NOMO-1 (cell line): ENCODE results near the gene USHBP1.

Source experiments
- DNase-seq, 2 experiments: peaks; one replicate each; lab custom pipeline; 2025; ENCODE audit not compliant: unreplicated experiment in 2 of 2; lab: John Stamatoyannopoulos, UW

The USHBP1 gene, protein sequence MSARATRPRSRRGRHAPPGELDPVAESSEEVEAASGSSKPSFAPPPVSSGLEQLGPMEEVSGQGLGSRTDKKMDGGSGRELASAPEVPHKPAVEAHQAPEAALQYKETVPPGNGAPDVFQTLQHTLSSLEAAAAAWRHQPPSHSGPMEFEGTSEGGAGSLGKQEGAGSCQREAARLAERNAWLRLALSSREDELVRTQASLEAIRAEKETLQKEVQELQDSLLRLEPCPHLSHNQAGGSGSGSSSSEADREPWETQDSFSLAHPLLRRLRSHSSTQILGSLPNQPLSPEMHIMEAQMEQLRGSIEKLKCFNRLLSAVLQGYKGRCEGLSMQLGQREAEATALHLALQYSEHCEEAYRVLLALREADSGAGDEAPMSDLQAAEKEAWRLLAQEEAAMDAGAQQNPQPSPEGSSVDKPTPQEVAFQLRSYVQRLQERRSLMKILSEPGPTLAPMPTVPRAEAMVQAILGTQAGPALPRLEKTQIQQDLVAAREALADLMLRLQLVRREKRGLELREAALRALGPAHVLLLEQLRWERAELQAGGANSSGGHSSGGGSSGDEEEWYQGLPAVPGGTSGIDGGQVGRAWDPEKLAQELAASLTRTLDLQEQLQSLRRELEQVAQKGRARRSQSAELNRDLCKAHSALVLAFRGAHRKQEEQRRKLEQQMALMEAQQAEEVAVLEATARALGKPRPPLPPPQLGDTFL

DNA sequence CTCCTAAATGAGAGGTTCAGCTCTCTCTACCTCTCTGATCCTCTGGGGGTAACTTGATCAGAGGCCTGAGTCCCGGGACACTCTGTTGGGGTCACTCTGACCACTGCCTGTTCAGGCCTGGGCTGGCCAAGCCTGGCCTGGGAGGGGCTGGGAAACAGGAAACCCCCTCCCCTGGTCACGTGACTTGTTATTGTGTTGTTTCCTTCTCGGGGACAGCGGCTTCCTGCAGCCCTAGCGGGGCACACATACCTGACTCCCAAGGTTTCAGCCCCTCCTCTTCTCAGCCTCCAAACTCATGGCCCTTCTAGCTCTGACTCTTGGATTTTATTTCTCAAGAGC, at the start of gene USHBP1:
USHBP1 (minus strand) TSS at position 105 of the 339 bp plus-strand sequence. CDS start 446 bp downstream, outside the sequence.
- no peak for DNase-seq

DNA sequence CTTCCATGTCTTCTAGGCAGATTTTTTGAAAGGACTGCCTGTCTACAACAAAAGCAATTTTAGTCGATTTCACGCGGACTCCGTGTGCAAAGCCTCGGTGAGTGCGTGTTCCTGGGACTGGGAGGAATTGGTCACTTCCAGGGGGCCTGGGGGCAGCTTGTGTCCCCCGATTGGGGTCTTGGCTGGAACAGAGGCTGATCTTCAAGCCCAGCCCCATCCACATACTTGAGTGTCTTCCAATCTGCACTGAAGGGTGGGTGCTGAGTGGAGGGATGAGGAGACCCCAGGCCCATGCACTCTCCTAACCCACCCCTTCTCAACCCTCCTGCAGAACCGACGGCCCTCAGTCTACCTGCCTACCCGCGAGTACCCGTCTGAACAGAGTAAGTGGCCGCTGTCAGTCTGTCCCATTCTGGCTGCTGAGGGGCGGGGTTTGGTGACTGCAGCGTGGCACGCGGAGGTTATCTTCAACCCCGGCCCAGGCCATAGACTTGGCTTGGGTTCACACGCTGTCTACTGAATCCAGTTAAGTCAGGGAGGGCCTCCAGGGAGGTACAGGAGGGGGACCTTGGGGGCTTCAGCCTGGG, 49.6 kb upstream of the USHBP1 start:
- DNase-seq: no peak

DNA sequence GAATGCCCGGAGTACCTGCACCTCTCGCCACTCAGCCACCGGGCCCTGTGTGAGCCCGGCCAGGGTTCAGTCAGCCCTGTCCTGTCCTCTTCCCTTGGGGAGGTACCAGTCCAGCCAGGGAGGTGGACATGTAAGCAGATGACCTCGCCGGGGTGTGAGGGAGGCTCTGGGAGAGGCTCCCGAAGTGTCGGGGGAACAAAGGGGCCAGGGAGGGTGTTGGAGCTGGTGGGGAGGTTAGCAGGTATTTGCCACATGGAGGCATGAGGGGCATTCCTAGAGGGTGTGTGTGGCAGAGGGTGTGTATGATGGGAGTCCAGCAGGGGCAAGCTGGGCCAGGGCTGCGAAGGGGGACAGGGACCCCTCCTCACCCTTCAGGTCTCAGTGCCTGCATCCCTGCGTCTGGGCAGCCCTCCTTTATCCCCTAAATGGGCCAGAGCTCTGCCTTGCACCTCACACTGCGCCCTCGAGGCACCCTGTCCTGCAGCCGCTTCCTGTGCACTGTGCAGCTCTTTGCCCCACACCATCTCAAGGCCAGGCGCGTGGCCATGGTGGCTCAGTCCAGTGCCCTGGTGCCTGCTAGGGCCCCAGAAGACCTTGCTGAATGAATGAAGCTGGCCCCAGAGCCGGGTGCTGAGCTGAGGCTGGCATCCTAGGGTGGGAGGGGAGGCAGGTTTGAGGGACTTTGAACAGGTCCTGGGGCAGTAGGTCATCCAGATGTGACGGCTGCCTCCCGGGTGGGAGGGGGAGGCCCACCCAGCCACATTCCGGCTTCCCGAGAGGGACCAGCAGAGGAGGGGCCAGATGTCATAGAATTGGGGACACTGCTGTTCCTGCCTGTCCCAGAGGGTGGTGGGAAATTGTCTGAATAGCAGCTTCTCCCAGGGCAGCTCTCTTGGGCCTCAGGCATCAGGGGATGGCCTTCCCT, 47.9 kb upstream of the USHBP1 start:
- DNase-seq: no peak

DNA sequence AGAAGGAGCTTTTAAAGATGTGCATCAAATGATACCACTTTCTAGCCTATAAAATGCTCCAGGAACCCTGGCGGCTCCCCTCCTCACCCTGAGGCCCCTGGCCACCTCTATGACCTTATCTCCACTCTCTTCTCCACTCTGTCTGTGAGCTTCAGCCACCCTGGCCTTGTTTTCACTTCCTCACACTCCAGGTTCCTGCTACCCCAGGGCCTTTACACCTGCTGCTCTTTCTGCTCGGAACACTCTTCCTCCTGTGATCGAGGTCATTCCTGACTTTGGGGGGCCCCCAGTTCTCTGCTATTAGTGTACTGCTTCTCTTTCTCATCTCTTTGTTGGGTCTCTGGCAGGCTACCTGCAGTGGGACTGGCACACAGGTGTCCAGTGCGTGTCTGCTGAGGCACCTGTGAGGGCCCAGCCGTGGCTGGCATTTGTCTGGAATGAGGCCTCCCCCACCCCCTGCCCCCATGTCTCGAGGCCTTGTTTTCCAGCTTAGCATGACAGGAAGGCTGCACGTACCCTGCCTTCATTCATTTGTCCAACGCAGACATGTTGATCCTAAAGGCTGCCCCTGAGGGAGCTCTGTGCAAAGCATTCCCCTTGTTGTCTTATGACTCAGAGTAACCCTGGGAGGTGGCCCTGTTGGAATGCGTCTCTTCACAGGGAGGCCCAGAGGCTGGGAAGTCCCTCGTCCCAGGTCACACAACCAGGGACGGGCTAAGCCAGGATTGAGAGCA, 47.1 kb upstream of the USHBP1 start:
- no peak for DNase-seq

DNA sequence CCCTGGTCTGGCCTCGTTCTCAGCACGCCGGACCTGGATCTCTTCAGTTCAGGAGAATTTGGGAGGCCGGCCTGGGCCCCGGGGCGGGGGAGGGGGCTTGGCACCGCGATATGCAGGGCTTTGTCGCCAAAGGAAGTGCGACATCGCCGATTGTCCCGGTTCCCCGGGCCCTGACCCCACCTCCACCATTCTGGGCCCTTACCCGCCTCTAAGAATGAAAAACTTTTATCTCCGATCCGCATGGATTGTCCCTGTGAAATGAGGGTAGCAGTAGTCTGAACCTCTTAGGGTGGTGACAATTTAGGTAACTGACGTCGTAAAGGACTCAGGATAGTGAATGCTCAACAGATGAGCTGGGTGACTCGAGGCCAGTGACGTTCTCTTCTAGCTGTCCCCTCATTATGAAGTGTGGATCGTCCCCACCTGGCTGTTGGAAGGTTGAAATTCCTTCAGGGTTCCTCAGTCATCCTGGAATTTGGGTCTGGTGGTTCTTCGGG, 45.5 kb upstream of the USHBP1 start:
- peak in 1 of 2 experiments; percentile 15 for DNase-seq

DNA sequence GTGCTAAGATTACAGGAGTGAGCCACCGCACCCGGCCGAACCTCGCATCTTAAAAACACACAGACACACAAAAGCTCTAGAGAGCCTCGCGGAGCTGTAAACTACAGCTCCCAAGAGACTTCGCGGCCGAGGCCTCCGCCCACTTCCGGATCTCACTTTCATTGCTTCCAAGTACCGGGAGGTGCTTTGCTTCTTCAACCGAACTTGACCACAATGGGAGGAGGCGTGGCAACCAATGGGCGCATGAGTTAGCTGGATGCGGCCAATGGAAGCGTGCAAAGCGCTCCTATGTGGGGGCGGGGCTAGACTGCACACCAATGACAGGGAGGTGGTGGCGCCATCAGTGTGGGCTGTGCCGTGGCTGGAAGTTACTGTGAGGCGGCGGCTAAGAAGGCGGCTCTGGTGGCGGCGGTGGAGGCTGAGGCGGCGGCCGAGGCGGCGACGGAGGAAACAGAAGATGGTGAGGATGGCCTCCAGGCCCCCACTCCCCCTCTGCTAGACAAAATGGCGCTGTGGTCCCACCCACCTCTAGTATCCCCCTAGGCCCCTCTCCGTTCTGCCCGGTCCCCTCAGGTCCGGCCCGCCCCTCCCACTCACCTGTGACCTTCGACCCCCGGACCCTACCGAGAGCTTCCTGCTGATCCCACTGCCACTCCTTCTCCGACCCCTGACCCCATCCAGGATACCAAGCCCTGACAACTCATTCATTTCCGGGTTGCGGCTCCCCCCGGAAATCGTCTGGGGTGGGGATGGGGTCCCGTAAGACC, 44.8 kb upstream of the USHBP1 start, which contains the start of gene DDA1:
DDA1 (plus strand) TSS at position 366 of the 767 bp plus-strand sequence; CDS start at position 458, 92 bp downstream.
- peak; percentile 99 for DNase-seq

DNA sequence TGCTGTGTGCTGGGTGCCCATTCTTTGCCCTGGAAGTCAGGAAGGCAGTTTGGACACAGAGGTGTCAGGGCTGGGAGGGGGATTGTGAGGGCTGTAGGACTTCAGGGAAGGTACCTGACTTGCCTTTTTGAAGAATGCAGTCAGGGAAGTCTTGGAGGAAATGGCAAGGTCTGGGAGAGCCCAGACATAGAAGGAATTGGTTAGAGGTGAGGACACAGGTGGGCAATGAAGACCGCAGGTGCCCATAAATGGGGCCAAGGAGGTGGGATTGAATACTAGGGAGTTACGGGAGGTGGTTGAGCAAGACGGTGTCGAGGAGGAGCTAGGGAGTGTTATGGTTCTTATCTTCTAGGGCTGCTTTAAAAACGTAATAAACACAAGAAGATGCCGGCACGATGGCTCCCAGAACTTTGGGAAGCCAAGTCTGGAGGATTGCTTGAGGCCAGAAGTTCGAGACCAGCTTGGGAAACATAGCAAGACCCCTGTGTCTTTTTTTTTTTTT, 43.4 kb upstream of the USHBP1 start:
- no peak for DNase-seq

DNA sequence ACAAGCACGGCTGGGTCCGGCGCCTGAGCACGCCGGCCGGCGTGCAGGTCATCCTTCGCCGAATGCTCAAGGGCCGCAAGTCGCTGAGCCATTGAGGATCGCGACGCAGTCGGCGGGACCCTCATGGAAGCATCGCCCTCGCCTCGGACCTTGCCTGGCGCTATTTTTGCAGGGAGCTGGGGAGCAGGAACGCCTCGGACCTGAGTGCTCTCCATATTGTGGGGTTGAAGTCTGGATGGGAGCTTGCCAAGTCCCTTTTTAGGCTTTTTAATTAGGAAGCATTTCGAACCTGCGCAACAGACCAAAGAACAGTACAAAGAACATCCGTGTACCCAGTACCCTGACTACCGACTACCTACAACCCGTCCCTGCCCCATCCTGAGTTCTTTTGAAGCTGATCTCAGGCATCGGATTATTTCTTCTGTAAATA, 41.8 kb upstream of the USHBP1 start:
- DNase-seq: no peak

DNA sequence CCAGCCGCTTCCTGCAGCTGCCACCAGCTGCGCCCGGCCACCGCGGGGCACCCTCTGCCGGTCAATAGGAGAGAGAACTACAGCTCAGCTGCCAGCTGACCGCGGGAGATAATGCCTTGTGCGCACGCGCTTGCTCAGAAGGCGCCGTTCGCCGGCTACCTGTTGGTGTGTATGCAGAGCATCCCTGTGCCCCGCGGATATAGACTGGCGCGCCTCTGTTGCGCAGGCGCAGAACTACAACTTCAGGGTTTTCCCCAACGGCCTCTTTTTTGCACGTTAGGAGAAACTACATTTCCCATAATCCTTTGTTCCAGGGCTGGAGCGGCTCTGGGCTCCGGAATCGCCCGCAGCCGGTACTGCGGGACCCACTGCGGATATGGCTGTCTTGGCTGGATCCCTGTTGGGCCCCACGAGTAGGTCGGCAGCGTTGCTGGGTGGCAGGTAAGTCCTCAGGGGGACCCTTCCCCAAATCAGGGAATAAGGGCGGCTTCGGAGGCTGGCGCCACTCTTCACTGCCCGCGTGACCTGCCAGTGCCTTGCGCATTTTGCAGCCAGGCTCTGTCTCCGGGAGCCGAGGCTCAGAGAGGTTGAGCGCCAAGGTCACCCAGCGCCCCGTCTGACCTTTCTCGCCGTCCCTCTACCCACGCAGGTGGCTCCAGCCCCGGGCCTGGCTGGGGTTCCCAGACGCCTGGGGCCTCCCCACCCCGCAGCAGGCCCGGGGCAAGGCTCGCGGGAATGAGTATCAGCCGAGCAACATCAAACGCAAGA, 41.2 kb upstream of the USHBP1 start, which contains the start of gene MRPL34:
MRPL34 (plus strand) TSS at position 356 of the 768 bp plus-strand sequence; CDS start at position 377, 21 bp downstream.
- peak; percentile 98 to 99 for DNase-seq

DNA sequence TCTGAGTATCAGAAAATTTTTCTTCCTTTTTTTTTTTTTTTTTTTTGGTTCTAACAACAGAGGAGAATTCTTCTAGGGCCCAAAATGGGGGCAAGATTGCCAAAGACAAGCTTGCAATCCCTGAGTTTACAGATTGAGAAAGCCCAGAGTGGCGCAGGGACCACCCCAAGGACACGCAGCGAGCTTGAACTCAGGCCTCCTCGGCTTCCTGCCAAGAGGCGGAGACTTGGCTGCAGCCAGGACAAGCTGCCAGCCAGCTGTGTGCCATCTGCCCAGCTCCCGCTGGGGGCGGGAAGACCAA, 40.6 kb upstream of the USHBP1 start:
- no peak for DNase-seq

DNA sequence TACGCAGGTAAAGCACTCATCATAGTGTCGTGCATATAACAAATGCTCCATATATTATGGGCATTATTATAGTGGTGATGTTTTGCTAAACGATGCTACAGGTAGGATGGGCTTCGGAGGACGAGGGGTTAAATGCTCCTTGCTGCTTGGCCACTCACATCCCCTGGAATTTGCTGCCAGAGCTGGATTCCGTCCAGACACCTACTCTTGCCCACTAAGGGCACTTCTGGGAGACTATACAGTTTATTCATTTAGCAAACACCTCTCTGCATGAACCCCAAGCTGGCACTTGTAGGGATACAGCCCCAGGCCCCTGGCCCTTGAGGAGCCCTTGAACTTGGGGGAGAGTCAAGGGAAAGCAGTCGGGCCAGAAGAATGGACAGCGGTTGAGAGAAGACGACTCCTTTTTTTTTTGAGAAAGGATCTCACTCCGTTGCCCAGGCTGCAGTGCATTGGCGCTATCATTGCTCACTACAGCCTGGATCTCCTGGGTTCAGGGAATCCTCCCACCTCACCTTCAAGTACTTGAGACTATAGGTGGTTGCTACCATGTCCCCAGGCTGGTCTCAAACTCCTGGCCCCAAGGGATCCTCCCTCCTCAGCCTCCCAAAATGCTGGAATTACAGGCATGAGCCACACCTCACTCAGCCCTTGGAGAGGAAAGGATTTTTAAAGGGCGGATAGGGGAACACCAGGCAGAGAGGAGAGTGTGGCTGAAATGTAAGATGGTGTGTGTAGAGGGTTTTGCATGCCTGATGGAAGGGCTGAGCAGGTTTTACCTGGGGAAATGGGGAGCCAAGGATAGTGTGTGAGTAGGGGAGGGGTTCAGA, 40.1 kb upstream of the USHBP1 start:
- no peak for DNase-seq

DNA sequence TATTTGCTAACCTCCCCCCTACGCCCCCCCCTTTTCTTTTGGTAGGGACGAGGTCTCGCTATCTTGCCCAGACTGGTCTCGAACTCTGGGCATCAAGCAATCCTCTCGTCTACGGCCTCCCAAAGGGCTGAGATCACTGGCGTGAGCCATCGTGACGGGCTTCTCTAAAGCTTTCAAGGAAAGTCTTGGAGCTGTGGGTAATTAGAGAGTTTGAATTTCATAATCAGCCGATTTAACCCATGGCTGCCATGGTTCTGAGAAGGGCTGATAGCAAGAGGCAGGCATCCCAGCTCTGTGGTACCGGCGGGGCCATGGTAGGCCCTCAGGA, 39.4 kb upstream of the USHBP1 start:
- no peak for DNase-seq

DNA sequence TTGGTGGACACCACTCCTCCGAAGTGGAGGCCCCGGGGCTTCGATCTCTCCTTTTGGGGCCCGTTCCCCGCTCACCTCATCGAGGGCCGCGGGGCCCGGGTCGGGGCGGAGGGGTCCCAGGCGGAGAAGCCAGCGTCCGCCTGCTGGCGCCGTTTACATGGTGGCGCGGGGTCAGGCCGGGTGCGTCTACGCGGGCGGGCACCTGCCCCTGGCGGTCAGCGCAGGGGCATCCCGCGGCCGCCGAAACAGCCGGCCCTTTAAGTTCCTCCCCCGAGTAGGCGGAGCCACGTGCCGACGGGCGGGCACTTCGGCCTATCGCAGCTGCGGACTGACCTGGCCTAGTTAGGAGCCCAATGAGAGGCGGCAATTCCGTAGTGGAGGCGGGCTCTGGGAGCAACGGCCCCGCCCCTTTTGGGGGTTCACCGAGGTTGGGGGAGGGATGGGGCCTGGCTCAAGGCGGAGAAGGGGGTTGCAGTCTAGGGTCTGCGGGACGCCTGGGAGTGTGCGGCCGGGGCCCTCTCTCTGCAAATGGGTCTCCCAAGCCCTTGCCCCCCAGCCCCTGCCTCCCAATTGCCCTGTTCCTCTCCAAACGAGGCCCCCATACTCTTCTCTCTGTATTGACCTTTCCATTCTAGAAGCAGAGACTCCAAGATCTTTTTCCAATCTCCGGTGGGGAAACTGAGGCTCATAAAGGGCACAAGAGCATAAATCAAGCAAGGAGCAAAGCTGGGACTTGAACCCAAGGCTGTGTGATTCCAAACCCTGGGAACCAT, 38.8 kb upstream of the USHBP1 start, which contains the start of gene ABHD8:
ABHD8 (minus strand) TSS at position 259 of the 773 bp plus-strand sequence. CDS start 1,809 bp downstream, outside the sequence.
- DNase-seq: peak; percentile 96 to 97

DNA sequence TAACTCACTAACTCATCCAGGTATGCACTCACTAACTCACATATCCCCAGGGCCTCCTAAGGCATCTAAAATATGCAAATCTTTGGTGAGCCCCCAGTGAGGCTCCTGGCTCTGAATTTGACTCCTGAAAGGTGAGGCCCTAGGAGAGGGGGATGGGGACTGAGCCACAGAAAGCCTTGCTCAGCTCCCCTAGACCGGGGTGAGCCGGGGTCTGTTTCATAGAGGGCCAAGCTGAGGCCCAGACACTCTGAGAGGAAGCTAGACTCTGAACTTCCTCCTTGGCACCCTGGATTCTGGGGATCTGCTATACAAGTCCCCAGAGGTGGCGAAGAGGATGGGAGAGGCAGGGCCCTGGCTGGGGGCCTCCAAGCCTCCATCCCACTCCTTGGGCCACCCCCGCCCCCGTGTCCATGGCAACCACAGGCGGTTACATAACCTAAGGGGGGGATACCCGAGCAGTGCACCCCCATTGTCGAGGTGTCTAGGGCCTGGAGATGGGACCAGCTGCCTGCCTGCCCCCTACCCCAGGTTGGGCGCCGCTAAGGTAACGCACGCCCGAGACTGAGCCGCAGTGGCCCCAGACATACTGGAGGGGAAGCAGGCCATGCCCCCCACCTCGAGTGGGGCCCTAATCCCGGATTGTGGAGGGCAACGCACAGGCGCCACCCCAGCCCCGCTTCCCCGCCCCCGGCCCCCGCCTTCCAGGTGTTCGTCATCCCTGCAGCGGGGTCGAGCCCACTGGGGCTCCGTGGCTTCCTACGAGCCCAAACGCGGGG, 38.0 kb upstream of the USHBP1 start:
- peak; percentile 30 to 62 for DNase-seq

DNA sequence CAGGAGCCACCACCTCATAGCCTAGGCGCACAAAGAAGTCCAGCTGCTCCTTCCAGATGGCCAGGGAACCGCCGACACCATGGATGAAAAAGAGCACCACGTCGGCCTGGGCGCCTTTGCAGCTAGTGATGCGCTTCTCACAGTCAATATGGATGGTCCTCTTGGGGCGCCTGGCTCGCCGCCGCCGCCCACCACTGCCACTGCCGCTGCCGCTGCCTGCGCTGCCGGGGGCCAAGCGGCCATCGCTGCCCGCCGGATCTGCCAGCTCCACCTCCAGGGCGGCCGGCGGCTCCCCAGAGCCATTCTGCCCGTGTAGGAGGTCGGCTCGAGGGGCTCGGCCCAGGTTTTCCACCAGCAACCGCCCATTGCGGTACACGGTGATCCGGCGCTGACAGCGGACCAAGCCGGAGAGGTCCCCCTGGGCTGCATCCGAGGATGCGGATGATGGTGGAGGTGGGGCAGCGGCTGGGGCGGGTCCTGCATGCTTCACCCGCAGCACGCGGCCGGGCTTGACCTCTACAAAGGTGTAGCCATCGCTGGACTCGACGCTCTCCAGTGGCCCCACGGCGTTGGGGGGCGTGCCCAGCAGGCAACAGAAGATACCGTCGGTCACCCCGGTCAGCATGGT, 36.6 kb upstream of the USHBP1 start:
- DNase-seq: no peak
